ENCODE data around the gene TEAD1. TPM values are rescaled to one million over a fixed set of nuclear protein-coding genes. Genes with fewer than 3 reads are reported as not detected.

The TEAD1 gene
- total and polyA plus RNA-seq, 10 of the 15 experiments (the other 5 are each of a cell fraction or from before 2014, with no cell fraction given) = 0.01 to 0.59 (median 0.04) TPM; not detected in 6

DNA sequence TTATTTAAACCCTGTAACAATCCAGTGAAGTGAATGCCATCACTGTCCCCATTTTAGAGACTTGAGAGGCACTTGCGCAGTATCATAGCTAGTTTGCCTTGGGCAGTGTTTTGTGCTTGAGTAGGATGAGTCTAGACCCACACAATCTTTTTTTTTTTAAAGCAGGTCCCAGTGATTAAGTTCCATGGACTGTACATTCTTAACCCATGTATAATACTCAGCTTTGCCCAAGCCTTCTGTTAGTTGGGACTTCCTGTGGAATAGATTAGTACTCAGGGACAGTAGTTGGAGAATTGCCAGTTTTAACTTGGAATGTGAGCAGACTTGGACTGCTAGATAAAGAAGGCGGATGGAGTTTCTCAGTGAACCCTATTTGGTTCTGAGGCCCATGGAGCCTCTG lies 226.3 kb downstream of the TEAD1 start (continued):
- TF ChIP-seq, protein P1, sequence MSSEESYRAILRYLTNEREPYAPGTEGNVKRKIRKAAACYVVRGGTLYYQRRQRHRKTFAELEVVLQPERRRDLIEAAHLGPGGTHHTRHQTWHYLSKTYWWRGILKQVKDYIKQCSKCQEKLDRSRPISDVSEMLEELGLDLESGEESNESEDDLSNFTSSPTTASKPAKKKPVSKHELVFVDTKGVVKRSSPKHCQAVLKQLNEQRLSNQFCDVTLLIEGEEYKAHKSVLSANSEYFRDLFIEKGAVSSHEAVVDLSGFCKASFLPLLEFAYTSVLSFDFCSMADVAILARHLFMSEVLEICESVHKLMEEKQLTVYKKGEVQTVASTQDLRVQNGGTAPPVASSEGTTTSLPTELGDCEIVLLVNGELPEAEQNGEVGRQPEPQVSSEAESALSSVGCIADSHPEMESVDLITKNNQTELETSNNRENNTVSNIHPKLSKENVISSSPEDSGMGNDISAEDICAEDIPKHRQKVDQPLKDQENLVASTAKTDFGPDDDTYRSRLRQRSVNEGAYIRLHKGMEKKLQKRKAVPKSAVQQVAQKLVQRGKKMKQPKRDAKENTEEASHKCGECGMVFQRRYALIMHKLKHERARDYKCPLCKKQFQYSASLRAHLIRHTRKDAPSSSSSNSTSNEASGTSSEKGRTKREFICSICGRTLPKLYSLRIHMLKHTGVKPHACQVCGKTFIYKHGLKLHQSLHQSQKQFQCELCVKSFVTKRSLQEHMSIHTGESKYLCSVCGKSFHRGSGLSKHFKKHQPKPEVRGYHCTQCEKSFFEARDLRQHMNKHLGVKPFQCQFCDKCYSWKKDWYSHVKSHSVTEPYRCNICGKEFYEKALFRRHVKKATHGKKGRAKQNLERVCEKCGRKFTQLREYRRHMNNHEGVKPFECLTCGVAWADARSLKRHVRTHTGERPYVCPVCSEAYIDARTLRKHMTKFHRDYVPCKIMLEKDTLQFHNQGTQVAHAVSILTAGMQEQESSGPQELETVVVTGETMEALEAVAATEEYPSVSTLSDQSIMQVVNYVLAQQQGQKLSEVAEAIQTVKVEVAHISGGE (CRISPR knock-in tag; IDR thresholded peaks at IDR 0.05) = no peak
- TF ChIP-seq, protein P2, sequence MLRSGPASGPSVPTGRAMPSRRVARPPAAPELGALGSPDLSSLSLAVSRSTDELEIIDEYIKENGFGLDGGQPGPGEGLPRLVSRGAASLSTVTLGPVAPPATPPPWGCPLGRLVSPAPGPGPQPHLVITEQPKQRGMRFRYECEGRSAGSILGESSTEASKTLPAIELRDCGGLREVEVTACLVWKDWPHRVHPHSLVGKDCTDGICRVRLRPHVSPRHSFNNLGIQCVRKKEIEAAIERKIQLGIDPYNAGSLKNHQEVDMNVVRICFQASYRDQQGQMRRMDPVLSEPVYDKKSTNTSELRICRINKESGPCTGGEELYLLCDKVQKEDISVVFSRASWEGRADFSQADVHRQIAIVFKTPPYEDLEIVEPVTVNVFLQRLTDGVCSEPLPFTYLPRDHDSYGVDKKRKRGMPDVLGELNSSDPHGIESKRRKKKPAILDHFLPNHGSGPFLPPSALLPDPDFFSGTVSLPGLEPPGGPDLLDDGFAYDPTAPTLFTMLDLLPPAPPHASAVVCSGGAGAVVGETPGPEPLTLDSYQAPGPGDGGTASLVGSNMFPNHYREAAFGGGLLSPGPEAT (IDR thresholded peaks at IDR 0.05; ENCODE audit: low read depth) = no peak
- no peak for TF ChIP-seq GATAD2B (conservative IDR thresholded peaks at IDR 0.05; ENCODE audit: low read depth)

DNA sequence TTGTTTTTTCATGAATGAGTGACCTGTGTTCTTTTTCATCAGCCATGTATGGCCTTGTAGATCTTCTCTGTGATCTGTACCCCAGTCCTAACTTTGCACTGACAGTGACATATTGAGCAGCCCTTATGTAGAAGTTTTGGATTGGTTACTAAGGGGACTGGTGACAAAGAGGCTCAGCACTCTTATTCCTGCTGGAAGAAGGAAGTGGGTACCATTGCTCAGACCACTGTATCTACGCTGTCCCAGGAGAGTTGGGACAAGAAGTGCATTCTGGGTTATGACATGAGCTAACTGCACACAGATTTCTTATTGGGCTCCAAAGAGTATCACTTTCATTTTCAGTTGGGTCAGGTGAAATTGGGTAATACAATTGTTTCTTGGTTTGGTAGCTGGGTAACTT lies 227.1 kb downstream of the TEAD1 start:
- Histone ChIP-seq H3K79me2 (ENCODE audit: control insufficient read depth, insufficient read depth, low read length) (no peaks in the 10 kb centered on the region), H3K9ac (ENCODE audit: control insufficient read depth, insufficient read depth, low read length) (no peak overlapping the region), H3K36me3 (ENCODE audit: control insufficient read depth in 2 of 2, insufficient read depth in 2 of 2, low read length in 1 of 2) (no peaks in the 10 kb centered on the region), H3K4me1 (ENCODE audit: control insufficient read depth, insufficient read depth, low read length) (no peaks in the 10 kb centered on the region), H3K4me2 (ENCODE audit: control insufficient read depth, insufficient read depth) (no peak overlapping the region), H3K27ac (ENCODE audit: control insufficient read depth, insufficient read depth) (no peak overlapping the region), H3K27me3 (replicated peaks in 1 of 2; ENCODE audit: control insufficient read depth in 2 of 2, insufficient read depth in 2 of 2, low read length in 1 of 2) (no peaks in the 10 kb centered on the region; a peak in 1 of 4 replicates), H3K4me3 (no peak overlapping the region), H2AFZ (ENCODE audit: control insufficient read depth, low read depth, low read length) (no peak overlapping the region; the same call in 1 of the 2 replicates), H4K20me1 (ENCODE audit: control insufficient read depth, insufficient read depth) (no peaks in the 10 kb centered on the region), H3K9me3 (replicated peaks; ENCODE audit: control insufficient read depth, insufficient read depth, low read length) (no peaks in the 10 kb centered on the region)
- peak; percentile 12 for DNase-seq (ENCODE audit: low read depth, low spot score)
- CTCF ChIA-PET = interaction anchor here (0.6 to 1.8 kb wide), 4 partner anchors 13 to 570 kb away, joined by 3 to 5 read pairs (median 3); no protein-coding TSS in a partner anchor
- FAIRE-seq = no peak
- intact Hi-C loops (cut with micrococcal nuclease; ENCODE audit: unreplicated experiment) (no loop called here), in situ Hi-C loops (cut with MboI) (no loop called here)
- WGBS (ENCODE audit: insufficient coverage, insufficient replicate concordance, low lambda C conversion rate, missing lambda C conversion rate) = 55% methylated on average over 1 of the region's 1 CpG
- SMC1A ChIA-PET (ENCODE audit: uncharacterized antibody, unreplicated experiment) = no interaction called here
- RAD21 ChIA-PET (ENCODE audit: unreplicated experiment) = no interaction called here
- no TSS peak for BruUV-seq (replicated peaks)
- peak; percentile 80 for ATAC-seq
- POLR2A ChIA-PET = no interaction called here
- TF ChIP-seq, protein P3, sequence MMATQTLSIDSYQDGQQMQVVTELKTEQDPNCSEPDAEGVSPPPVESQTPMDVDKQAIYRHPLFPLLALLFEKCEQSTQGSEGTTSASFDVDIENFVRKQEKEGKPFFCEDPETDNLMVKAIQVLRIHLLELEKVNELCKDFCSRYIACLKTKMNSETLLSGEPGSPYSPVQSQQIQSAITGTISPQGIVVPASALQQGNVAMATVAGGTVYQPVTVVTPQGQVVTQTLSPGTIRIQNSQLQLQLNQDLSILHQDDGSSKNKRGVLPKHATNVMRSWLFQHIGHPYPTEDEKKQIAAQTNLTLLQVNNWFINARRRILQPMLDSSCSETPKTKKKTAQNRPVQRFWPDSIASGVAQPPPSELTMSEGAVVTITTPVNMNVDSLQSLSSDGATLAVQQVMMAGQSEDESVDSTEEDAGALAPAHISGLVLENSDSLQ (IDR thresholded peaks at IDR 0.05) = peak; percentile 42
- TF ChIP-seq RB1 (IDR thresholded peaks at IDR 0.05; ENCODE audit: borderline replicate concordance) (no peak), IKZF1 (conservative IDR thresholded peaks at IDR 0.05) (no peak), SPI1 (IDR thresholded peaks at IDR 0.05; ENCODE audit: borderline replicate concordance, insufficient read depth, low read depth, low read length) (peak; percentile 54; the same call in 1 of the 2 replicates), SREBF2 (IDR thresholded peaks at IDR 0.05; ENCODE audit: low read length) (no peak), EP300 (IDR thresholded peaks at IDR 0.05; ENCODE audit: borderline replicate concordance in 1 of 2, control insufficient read depth in 1 of 2, low read depth in 2 of 2, low read length in 2 of 2) (no peak), MEF2B (IDR thresholded peaks at IDR 0.05; ENCODE audit: partially characterized antibody, poor library complexity, severe bottlenecking) (peak; percentile 69), SMAD1 (IDR thresholded peaks at IDR 0.05; ENCODE audit: low read depth, partially characterized antibody) (no peak), ZZZ3 (IDR thresholded peaks at IDR 0.05; ENCODE audit: control insufficient read depth, insufficient read length, low read depth) (no peak), SUZ12 (IDR thresholded peaks at IDR 0.05; ENCODE audit: unreplicated experiment) (no peak), NR2C1 (IDR thresholded peaks at IDR 0.05) (no peak), RFX5 (IDR thresholded peaks at IDR 0.05; ENCODE audit: low read depth, low read length) (no peak)
- TF ChIP-seq, protein P4, sequence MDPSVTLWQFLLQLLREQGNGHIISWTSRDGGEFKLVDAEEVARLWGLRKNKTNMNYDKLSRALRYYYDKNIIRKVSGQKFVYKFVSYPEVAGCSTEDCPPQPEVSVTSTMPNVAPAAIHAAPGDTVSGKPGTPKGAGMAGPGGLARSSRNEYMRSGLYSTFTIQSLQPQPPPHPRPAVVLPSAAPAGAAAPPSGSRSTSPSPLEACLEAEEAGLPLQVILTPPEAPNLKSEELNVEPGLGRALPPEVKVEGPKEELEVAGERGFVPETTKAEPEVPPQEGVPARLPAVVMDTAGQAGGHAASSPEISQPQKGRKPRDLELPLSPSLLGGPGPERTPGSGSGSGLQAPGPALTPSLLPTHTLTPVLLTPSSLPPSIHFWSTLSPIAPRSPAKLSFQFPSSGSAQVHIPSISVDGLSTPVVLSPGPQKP (IDR thresholded peaks at IDR 0.05; ENCODE audit: low read depth, low read length) = no peak
